AG10803 (cell line): ENCODE data around the gene MCTP2.

ENCODE experiments used
- DNase-seq: peaks from one replicate; pipeline ENCODE4 v3.0.0; 2010; ENCODE audit warnings: low read depth
- H3K4me3 ChIP-seq: 2 replicates; pipeline ENCODE4 v1.5.1; 2011; ENCODE audit warnings: mild to moderate bottlenecking, low read length, control low read depth
- CTCF ChIP-seq: conservative IDR thresholded peaks from 2 replicates; pipeline ENCODE4 v1.5.1; 2011; ENCODE audit warnings: mild to moderate bottlenecking, low read length, control low read depth, inconsistent platforms

MCTP2 gene

GRCh38 chr15:94400526-94401298 lies 169.4 kb downstream of the MCTP2 start:
- no peak for TF ChIP-seq CTCF
- no peak for DNase-seq
- H3K4me3 ChIP-seq = no peak overlapping the region

DNA sequence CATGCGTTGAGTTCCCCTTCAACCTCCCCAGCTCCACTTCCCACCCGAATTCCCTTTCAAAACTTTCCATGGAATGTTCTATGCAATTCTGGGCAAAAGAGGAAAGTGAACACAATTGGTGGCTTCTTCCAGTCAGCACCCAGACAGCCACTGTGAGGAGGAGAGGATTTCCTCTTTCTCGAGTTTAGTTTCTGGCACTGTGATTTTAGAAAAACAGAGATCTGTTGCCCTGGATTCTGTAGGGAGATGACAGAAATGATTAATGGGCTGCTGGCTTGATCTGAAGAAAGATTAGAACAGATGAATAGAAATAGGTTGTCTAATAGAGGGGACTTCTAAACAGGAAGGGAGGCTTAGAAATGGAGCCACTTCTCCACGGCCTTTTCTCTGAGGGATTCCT lies 172.0 kb downstream of the MCTP2 start:
- H3K4me3 ChIP-seq = no peak overlapping the region
- no peak for TF ChIP-seq CTCF
- DNase-seq = no peak

DNA sequence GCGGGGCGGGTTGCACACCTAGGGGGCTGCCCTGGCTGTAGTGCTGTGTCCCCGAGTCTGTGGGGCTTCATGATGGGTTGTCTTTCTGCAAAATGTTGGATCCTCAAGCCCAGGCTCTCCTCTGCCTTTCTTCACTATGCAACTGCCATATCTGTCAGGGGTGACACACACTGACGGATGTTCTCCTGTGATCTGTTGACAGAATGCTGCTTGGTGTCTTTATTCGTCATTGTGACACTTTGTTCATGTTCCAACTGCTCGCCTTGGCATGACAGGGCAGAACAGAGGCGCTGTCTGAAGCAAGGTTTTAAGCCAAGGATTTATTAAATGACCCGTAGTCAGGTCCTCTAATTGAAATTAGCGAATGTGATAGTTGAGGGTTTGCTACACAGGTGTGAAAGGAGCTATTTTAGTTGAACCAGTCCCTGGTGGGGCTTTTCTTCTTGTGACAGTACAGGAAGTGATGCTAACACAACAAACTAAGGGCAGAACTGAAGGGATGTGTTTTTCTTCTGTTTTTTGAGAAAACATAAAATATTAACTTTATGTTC lies 173.4 kb downstream of the MCTP2 start:
- H3K4me3 ChIP-seq = no peak overlapping the region
- DNase-seq = no peak
- no peak for TF ChIP-seq CTCF

GRCh38 chr15:94411285-94411684 lies 179.9 kb downstream of the MCTP2 start:
- no peak for DNase-seq
- TF ChIP-seq CTCF = no peak
- no peak overlapping the region for H3K4me3 ChIP-seq

DNA sequence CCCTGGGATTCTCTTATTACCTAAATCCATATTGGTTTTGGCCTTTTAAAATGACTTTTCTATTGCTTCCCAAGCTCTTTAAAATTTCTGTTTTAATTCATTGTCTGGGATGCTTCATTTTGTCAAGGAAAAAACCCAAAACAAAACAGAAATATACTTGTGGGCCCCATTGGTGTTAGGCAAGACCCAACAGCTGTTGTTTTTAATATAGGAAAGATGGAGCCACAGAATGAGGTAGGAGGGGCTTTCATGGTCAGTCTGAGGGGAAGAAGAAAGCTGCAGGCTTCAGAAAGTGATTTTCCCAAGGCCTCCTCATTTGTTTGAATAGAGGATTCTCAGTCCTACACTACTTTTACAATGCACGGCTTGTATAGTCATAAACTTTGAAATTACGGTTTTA lies 180.5 kb downstream of the MCTP2 start:
- DNase-seq = no peak
- no peak for TF ChIP-seq CTCF
- H3K4me3 ChIP-seq = no peak overlapping the region

DNA sequence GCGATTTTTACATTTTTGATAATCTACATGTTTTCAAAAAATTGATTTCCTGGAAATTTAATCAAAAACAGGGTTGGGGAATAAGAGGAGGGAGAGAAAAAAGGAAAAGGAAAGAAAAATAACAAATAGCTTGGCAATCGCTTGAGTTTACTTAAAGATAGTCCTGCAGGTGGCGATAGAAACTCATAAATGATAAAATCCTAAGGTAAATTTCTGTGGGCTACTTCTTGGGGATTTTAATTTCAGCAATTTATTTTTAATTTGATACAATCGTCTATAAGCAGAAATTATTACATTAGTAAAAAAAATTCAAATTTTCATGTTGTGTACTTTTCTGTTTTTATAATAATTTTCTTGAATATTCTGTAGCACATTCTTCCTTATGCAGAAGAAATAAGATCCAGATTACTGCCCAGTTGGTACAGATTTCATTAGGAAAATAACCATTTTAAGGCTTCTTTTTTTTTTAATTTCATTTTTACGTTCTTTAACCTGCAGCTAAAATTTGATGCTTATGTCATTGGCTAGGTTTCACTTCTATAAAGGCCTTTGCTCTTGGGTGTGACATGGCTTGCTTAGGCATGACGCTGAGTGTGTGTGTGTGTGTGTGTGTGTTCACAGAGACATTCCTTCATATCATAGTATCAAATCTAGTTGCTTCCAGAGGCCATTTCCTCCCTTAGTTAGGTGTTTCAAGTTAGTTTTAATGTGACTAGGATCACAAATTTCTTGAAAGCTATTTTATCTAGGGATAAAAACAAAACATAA lies 181.8 kb downstream of the MCTP2 start:
- peak; percentile 44 for TF ChIP-seq CTCF

More for the DNA sequence above, 181.8 kb downstream of the MCTP2 start:
- DNase-seq = peak; percentile 16
- no peak overlapping the region for H3K4me3 ChIP-seq
